Activated T-cell treated with anti-CD3 and anti-CD28 coated beads, Interleukin-2, amount 50 U/mL, for 24 hours (primary cell): ENCODE data around the gene KCNN3.

Source experiments
- DNase-seq: peaks from one replicate; pipeline ENCODE4 v3.0.0-alpha.2; 2020
- H3K27ac Mint-ChIP-seq: 2 replicates; pipeline ENCODE4 v1.8.0; 2020; ENCODE audit warnings: mild to moderate bottlenecking, mixed read lengths
- H3K27me3 Mint-ChIP-seq: 2 replicates; pipeline ENCODE4 v1.8.0; 2020; ENCODE audit warnings: mixed read lengths
- H3K36me3 Mint-ChIP-seq: 2 replicates; pipeline ENCODE4 v1.8.0; 2020; ENCODE audit warnings: low read depth, mixed read lengths
- H3K4me1 Mint-ChIP-seq: 2 replicates; pipeline ENCODE4 v1.8.0; 2020; ENCODE audit warnings: low read depth, mixed read lengths
- H3K4me3 Mint-ChIP-seq: 2 replicates; pipeline ENCODE4 v1.8.0; 2020; ENCODE audit warnings: mild to moderate bottlenecking, moderate library complexity, mixed read lengths
- H3K9me3 Mint-ChIP-seq: 2 replicates; pipeline ENCODE4 v1.8.0; 2020; ENCODE audit warnings: mixed read lengths

The KCNN3 gene

GRCh38 chr1:154845174-154845573 is 24.9 kb downstream of the KCNN3 start:
- H3K27ac Mint-ChIP-seq: no peak overlapping the region
- H3K36me3 Mint-ChIP-seq: no peaks in the 10 kb centered on the region
- H3K4me3 Mint-ChIP-seq: no peak overlapping the region
- H3K9me3 Mint-ChIP-seq: no peaks in the 10 kb centered on the region
- peaks cover 13% of the 10 kb centered on the region for H3K4me1 Mint-ChIP-seq
- H3K27me3 Mint-ChIP-seq: peaks cover 6% of the 10 kb centered on the region
- no peak for DNase-seq

- peaks cover 6% of the 10 kb centered on the region for H3K27me3 Mint-ChIP-seq
- DNase-seq: no peak
- no peak overlapping the region for H3K4me3 Mint-ChIP-seq
Observed at GRCh38 chr1:154844297-154844681, 25.8 kb downstream of the KCNN3 start.

DNA sequence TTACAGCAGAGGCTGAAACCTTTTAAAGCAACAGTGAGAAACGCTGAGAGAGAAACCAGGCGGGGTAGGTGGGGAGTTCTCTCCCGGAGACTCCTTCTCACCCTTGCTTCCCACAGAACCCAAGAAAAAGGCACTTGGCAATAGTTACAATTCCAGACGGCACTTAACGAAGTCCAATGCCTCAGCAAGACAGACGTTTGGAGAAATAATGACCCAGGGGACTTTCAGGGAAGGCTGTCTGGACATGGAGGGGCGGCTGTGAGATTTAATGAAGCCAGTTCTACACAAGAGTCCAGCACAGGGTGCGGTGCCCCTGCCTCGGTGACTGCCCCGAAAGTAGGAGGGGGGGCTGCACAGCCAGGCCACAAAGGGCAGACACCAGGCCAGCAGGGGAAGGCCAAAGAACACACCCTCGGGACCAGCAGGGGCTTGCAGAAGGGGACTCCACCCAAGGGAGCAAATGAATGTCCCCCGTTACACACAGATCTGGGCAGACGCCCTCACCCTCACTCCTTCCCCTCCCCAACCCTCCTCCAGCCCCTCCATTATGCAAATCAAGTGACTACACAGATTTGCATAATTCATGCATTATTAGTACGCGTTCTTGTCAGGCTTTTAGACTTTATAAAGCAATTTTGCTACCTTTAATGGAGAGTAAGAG is 26.3 kb downstream of the KCNN3 start:
- no peak overlapping the region for H3K27ac Mint-ChIP-seq
- H3K9me3 Mint-ChIP-seq: no peaks in the 10 kb centered on the region
- H3K4me1 Mint-ChIP-seq: no peaks in the 10 kb centered on the region
- DNase-seq: no peak
- no peaks in the 10 kb centered on the region for H3K36me3 Mint-ChIP-seq
- peaks cover 6% of the 10 kb centered on the region for H3K27me3 Mint-ChIP-seq
- H3K4me3 Mint-ChIP-seq: no peak overlapping the region

More at GRCh38 chr1:154844297-154844681, 25.8 kb downstream of the KCNN3 start:
- H3K36me3 Mint-ChIP-seq: no peaks in the 10 kb centered on the region
- H3K4me1 Mint-ChIP-seq: peaks cover 4% of the 10 kb centered on the region
- no peak overlapping the region for H3K27ac Mint-ChIP-seq
- no peaks in the 10 kb centered on the region for H3K9me3 Mint-ChIP-seq

DNA sequence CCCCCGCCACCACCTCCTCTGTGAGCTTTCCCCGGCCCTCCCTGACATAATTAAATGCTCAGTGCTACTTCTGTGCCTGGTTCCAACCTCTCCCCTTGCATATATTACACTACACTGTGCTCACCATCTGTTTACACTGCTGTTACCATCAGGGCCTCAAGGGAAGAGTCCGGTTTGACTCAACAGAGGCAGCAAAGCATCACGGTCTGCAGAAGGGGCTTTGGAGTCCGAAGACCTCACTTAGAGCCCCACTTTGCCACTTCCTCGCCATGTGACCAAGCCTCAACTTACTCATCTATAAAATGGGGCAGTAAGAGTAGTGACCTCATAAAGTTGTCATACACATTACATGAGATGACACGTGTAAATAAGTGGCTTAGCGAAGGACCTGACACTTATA is 27.4 kb downstream of the KCNN3 start:
- Mint-ChIP-seq H3K9me3 (no peaks in the 10 kb centered on the region), H3K27me3 (no peaks in the 10 kb centered on the region), H3K27ac (no peak overlapping the region), H3K4me3 (no peak overlapping the region), H3K36me3 (no peaks in the 10 kb centered on the region), H3K4me1 (no peaks in the 10 kb centered on the region)
- DNase-seq: no peak

- H3K27me3 Mint-ChIP-seq: no peaks in the 10 kb centered on the region
- no peaks in the 10 kb centered on the region for H3K36me3 Mint-ChIP-seq
- no peak for DNase-seq
- H3K4me3 Mint-ChIP-seq: no peak overlapping the region
- no peak overlapping the region for H3K27ac Mint-ChIP-seq
- H3K4me1 Mint-ChIP-seq: no peaks in the 10 kb centered on the region
- no peaks in the 10 kb centered on the region for H3K9me3 Mint-ChIP-seq
Observed at GRCh38 chr1:154841384-154841783, 28.7 kb downstream of the KCNN3 start.

- no peaks in the 10 kb centered on the region for H3K36me3 Mint-ChIP-seq
- H3K27me3 Mint-ChIP-seq: no peaks in the 10 kb centered on the region
- no peak overlapping the region for H3K4me3 Mint-ChIP-seq
- no peaks in the 10 kb centered on the region for H3K9me3 Mint-ChIP-seq
- H3K27ac Mint-ChIP-seq: no peak overlapping the region
- H3K4me1 Mint-ChIP-seq: no peaks in the 10 kb centered on the region
- no peak for DNase-seq
Observed at GRCh38 chr1:154840269-154841176, 29.6 kb downstream of the KCNN3 start.

DNA sequence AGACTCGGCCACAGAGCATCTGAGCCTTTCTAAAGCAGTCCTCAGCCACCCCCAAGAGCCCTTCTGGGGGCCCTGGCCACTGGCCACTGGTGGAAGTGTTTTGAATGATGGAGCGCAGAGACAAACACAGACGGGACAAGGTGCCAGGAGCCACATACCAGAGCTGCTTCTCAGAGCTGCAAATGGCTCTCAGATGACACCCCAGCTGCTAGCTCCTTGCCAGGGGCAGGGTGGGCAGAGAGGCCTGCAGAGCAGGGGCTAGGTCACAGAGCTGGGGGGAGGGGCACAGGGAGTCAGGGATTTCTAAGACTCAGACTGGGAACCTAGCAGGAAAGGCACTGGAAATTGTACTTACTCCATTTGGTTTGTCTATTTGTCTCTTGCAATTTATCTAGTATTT is 30.4 kb downstream of the KCNN3 start:
- no peak for DNase-seq
- H3K27ac Mint-ChIP-seq: no peak overlapping the region
- H3K4me3 Mint-ChIP-seq: no peak overlapping the region
- no peaks in the 10 kb centered on the region for H3K9me3 Mint-ChIP-seq
- no peaks in the 10 kb centered on the region for H3K27me3 Mint-ChIP-seq
- H3K4me1 Mint-ChIP-seq: no peaks in the 10 kb centered on the region
- no peaks in the 10 kb centered on the region for H3K36me3 Mint-ChIP-seq

DNA sequence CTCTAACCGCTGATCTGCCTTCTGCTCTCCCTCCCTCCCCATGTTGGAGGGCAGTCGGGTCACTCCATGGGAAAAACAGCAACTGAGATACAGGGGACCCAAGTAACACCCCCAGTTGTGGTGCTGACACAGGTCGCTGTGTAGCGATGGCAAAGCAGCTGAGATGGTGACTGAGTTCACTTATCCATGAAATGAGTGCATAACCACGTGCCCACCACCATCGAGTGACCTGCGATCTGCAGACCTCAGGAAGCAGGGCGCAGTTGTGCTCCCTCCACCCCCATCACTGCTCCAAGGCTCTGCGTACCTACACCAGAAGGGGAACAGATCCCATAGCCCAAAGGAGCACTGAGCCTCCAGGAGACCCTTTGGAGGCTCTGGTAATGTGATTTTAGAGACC is 31.1 kb downstream of the KCNN3 start:
- H3K36me3 Mint-ChIP-seq: no peaks in the 10 kb centered on the region
- no peaks in the 10 kb centered on the region for H3K9me3 Mint-ChIP-seq
- no peaks in the 10 kb centered on the region for H3K27me3 Mint-ChIP-seq
- no peak overlapping the region for H3K4me3 Mint-ChIP-seq
- no peaks in the 10 kb centered on the region for H3K4me1 Mint-ChIP-seq
- H3K27ac Mint-ChIP-seq: no peak overlapping the region
- no peak for DNase-seq

DNA sequence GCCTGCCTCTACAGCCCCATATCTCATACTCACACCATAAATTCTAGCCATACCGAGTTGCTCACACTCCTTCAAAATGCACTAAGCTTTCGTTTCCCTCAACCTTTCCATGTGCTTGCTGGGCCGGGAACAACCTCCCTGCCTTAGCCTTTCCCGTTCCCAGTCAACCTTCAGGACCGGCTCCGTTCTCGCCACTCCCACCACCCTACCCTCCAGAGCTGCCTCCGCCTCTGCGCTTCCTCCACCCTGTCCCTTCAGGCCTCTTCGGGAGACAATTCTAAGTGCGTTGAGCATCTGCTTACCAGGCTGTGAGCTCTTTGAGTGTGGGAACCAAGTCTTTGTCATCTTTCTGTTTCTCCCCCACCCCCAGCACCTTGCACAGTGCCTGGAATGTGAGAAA is 31.6 kb downstream of the KCNN3 start:
- Mint-ChIP-seq H3K36me3 (no peaks in the 10 kb centered on the region), H3K4me1 (no peaks in the 10 kb centered on the region), H3K27me3 (no peaks in the 10 kb centered on the region), H3K4me3 (no peak overlapping the region), H3K27ac (no peak overlapping the region), H3K9me3 (no peaks in the 10 kb centered on the region)
- no peak for DNase-seq

DNA sequence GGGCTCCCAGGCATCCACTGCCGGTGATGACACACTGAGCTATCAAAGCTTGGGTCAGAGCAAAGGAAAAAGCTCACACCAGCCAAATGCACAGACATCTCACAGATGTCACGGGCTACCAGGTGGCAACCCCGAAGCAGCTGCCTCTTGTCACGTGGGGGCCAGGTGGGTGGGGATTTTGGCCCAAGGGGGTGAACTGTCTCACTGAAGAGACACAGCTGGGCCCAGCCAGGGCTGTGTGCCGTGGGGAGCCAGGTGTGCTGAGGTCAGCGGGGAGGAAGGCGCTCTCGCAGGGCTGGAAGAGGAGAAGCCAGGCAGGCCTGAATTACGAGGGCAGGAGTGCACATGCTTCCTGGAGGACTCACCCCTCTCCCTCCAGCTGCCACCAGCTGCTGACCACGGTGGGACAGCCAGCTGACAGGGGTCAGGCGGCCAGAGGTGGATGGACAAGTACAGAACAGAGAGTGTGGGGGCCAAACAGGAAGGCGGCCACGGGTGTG is 32.4 kb downstream of the KCNN3 start:
- Mint-ChIP-seq H3K27me3 (no peaks in the 10 kb centered on the region), H3K27ac (no peak overlapping the region), H3K4me3 (no peak overlapping the region), H3K4me1 (no peaks in the 10 kb centered on the region), H3K36me3 (no peaks in the 10 kb centered on the region), H3K9me3 (no peaks in the 10 kb centered on the region)
- DNase-seq: no peak

DNA sequence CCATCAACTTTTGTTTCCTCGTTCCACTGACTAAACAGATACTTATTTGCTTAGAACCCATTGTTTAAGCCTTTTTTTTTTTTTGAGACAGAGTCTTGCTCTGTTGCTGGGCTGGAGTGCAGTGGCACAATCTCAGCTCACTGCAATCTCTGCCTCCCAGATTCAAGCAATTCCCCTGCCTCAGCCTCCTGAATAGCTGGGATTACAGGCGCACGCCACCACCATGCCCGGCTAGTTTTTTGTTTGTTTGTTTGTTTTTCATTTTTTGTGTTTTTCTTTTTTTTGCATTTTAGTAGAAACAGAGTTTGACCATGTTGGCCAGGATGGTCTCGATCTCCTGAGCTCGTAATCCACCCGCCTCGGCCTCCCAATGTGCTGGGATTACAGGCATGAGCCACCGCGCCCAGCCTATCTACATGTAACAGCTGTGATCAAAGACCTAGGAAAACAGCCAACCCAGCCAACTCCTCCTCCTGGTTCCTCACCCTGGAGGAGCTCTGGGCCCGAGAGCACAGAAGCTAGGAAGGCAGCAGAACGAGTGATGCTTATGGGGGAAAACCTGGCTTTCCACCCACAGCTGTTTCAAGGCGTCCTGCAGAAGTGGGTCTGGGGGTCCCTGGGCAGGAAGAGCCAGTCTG is 32.9 kb downstream of the KCNN3 start:
- H3K9me3 Mint-ChIP-seq: no peaks in the 10 kb centered on the region
- H3K36me3 Mint-ChIP-seq: no peaks in the 10 kb centered on the region
- no peak overlapping the region for H3K27ac Mint-ChIP-seq
- H3K4me3 Mint-ChIP-seq: no peak overlapping the region
- DNase-seq: no peak
- H3K4me1 Mint-ChIP-seq: no peaks in the 10 kb centered on the region
- H3K27me3 Mint-ChIP-seq: no peaks in the 10 kb centered on the region

GRCh38 chr1:154835531-154836324 is 34.4 kb downstream of the KCNN3 start:
- H3K27ac Mint-ChIP-seq: no peak overlapping the region
- H3K4me3 Mint-ChIP-seq: no peak overlapping the region
- no peaks in the 10 kb centered on the region for H3K27me3 Mint-ChIP-seq
- no peaks in the 10 kb centered on the region for H3K36me3 Mint-ChIP-seq
- H3K9me3 Mint-ChIP-seq: no peaks in the 10 kb centered on the region
- no peak for DNase-seq
- H3K4me1 Mint-ChIP-seq: no peaks in the 10 kb centered on the region

GRCh38 chr1:154833841-154834240 is 36.2 kb downstream of the KCNN3 start:
- Mint-ChIP-seq H3K27ac (no peak overlapping the region), H3K4me1 (no peaks in the 10 kb centered on the region), H3K27me3 (no peaks in the 10 kb centered on the region), H3K36me3 (no peaks in the 10 kb centered on the region), H3K9me3 (no peaks in the 10 kb centered on the region), H3K4me3 (no peak overlapping the region)
- DNase-seq: no peak

- no peak overlapping the region for H3K27ac Mint-ChIP-seq
- no peaks in the 10 kb centered on the region for H3K36me3 Mint-ChIP-seq
- H3K4me3 Mint-ChIP-seq: no peak overlapping the region
- H3K4me1 Mint-ChIP-seq: no peaks in the 10 kb centered on the region
- no peak for DNase-seq
- H3K27me3 Mint-ChIP-seq: no peaks in the 10 kb centered on the region
- no peaks in the 10 kb centered on the region for H3K9me3 Mint-ChIP-seq
Observed at GRCh38 chr1:154833209-154833608, 36.9 kb downstream of the KCNN3 start.
